Large intestine (tissue), 3 donors: Measurements from ENCODE around the gene APLN. TPM values are rescaled to one million over a fixed set of nuclear protein-coding genes. Genes with fewer than 3 reads are reported as not detected.

Experiments
- DNase-seq, 2 donors: peaks; one replicate each; pipeline versions ENCODE4 v3.0.0 to v3.0.0-alpha.2; 2013
- H3K27ac ChIP-seq: one replicate; pipeline ENCODE4 v1.5.1; 2013; ENCODE audit warnings: low read length
- H3K27me3 ChIP-seq: 2 replicates; pipeline ENCODE4 v1.6.1; 2013; ENCODE audit warnings: low read length; ENCODE audit not compliant: control insufficient read depth, insufficient read depth
- H3K36me3 ChIP-seq: 2 replicates; pipeline ENCODE4 v1.6.1; 2013; ENCODE audit warnings: low read length; ENCODE audit not compliant: control insufficient read depth, insufficient read depth
- H3K4me1 ChIP-seq: one replicate; pipeline ENCODE4 v1.6.1; 2013; ENCODE audit warnings: low read length; ENCODE audit not compliant: control insufficient read depth, insufficient read depth
- H3K4me3 ChIP-seq: one replicate; pipeline ENCODE4 v1.5.1; 2013; ENCODE audit warnings: low read length
- H3K9me3 ChIP-seq: one replicate; pipeline ENCODE4 v1.6.1; 2013; ENCODE audit warnings: mild to moderate bottlenecking, low read depth, low read length, moderate library complexity; ENCODE audit not compliant: control insufficient read depth
- WGBS: methylation state at CpG from one replicate; pipeline ENCODE4 v1.1.5; 2013; ENCODE audit warnings: low lambda C conversion rate; ENCODE audit not compliant: insufficient coverage; 5-methylcytosine and 5-hydroxymethylcytosine counted together
- polyA plus RNA-seq: library from polyadenylated mRNA; unstranded; fragments of 120-200 nt; gene quantifications from one replicate; pipeline ENCODE4 v1.2.1, GENCODE V29; 2013

The APLN gene
- polyA plus RNA-seq, 1 donor: 2.5 TPM

DNA sequence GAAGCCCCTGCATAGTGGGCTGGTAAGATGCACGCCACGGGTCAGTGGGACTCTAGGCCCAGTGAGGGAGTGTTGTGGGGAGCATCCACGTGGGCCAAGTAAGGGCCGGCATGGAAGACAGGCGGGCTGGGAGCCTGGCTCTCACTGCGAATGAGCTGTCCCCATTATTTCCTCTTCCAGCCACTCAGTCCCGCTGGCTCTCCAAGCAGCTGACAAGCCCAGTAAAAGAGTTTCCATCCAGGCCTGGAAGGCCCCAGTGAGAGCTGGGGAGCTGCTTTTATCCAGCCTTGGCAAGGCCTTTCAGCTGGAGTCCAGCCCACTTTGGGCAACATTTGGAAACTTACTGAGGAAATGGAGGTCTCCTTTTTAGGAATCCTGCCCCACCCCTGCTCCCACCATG lies 24.9 kb downstream of the APLN start:
- Histone ChIP-seq H3K36me3 (no peaks in the 10 kb centered on the region), H3K4me1 (no peaks in the 10 kb centered on the region), H3K27me3 (no peaks in the 10 kb centered on the region), H3K9me3 (no peaks in the 10 kb centered on the region), H3K27ac (no peak overlapping the region), H3K4me3 (no peak overlapping the region)
- no CpG with 5 or more reads among the region's 7 CpGs for WGBS
- no peak for DNase-seq

- Histone ChIP-seq H3K4me3 (no peak overlapping the region), H3K9me3 (no peaks in the 10 kb centered on the region), H3K27me3 (no peaks in the 10 kb centered on the region), H3K27ac (no peak overlapping the region), H3K36me3 (no peaks in the 10 kb centered on the region), H3K4me1 (no peaks in the 10 kb centered on the region)
- no CpG with 5 or more reads among the region's 3 CpGs for WGBS
- DNase-seq: no peak
These were observed 28.7 kb downstream of the APLN start for GRCh38 chrX:129626026-129626425.

- no peaks in the 10 kb centered on the region for H3K36me3 ChIP-seq
These were observed 31.9 kb downstream of the APLN start for GRCh38 chrX:129622757-129623301.

GRCh38 chrX:129618997-129619396 lies 35.8 kb downstream of the APLN start:
- DNase-seq: no peak
- H3K27ac ChIP-seq: no peak overlapping the region
- no peaks in the 10 kb centered on the region for H3K27me3 ChIP-seq
- peaks cover 2% of the 10 kb centered on the region for H3K4me1 ChIP-seq
- H3K4me3 ChIP-seq: no peak overlapping the region
- no peaks in the 10 kb centered on the region for H3K9me3 ChIP-seq
- WGBS: no CpG with 5 or more reads among the region's 4 CpGs
- no peaks in the 10 kb centered on the region for H3K36me3 ChIP-seq

More at GRCh38 chrX:129622757-129623301, 31.9 kb downstream of the APLN start:
- H3K9me3 ChIP-seq: no peaks in the 10 kb centered on the region
- WGBS: no CpG with 5 or more reads among the region's 10 CpGs
- H3K27ac ChIP-seq: no peak overlapping the region
- H3K4me3 ChIP-seq: no peak overlapping the region
- no peak for DNase-seq
- H3K4me1 ChIP-seq: no peaks in the 10 kb centered on the region
- H3K27me3 ChIP-seq: no peaks in the 10 kb centered on the region

DNA sequence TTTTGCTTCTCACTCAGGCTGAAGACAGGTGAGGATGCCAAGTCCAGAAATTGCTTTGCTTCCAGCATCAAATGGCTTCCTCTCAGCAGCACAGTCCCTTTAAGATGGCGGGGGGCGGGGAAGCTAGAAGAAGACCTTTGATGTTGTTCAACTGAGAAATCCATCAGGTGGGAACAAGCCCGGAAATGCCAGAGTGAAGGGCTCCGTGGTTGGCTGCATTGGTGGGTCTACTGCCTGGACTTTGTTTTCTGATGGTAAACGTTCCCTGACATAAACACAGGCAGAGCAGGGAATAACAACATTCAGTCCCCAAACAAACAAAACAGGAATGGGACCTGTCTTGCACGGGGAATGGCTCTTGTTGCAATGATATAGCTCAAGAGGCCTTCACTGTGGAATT lies 37.3 kb downstream of the APLN start:
- no peak for DNase-seq
- Histone ChIP-seq H3K4me1 (peaks cover 2% of the 10 kb centered on the region), H3K27me3 (no peaks in the 10 kb centered on the region), H3K27ac (no peak overlapping the region), H3K36me3 (no peaks in the 10 kb centered on the region), H3K4me3 (no peak overlapping the region), H3K9me3 (no peaks in the 10 kb centered on the region)
- no CpG with 5 or more reads among the region's 6 CpGs for WGBS

DNA sequence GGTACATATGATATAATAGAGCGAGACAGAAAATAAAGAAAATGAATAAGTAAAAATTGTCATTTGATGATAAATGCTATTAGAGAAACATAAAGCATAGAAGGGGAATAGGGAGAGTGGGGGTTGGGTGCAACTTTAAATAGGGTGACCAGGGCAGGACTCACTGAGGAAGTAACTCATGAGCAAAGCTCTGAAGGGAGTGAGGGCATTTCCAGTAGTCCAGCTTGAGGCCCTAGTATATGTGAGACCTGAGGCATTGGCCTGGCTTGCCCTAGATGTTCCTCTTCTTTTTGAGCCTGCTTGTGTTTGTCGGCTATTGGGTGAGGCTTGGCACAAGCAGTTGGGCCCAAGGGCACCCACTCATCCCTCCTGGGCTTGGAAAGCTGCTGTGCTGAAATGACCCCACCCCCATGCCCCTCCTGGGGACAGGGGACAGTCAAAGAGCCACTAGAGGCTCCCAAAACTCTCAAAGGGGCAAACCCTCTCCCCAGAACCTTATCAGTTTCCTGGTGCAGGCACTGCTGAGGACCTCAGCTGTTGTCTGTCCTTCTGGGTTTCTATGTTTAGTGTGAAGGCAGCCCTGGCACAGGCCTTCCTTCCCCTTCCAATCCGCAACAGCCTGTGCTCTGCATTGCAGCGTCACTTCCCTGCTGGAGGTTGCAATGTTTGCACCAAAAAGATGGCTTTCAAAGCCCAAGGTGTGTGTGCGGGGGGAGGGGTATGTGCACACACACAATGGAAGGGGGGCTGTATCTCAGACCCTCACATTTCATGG lies 40.1 kb downstream of the APLN start:
- no peak overlapping the region for H3K4me3 ChIP-seq
- no CpG with 5 or more reads among the region's 5 CpGs for WGBS
- H3K27ac ChIP-seq: no peak overlapping the region
- H3K36me3 ChIP-seq: no peaks in the 10 kb centered on the region
- no peaks in the 10 kb centered on the region for H3K9me3 ChIP-seq
- H3K4me1 ChIP-seq: peaks cover 2% of the 10 kb centered on the region
- DNase-seq: no peak
- H3K27me3 ChIP-seq: no peaks in the 10 kb centered on the region

- Histone ChIP-seq H3K27me3 (no peaks in the 10 kb centered on the region), H3K4me1 (peaks cover 4% of the 10 kb centered on the region), H3K36me3 (no peaks in the 10 kb centered on the region), H3K27ac (no peak overlapping the region), H3K9me3 (no peaks in the 10 kb centered on the region), H3K4me3 (no peak overlapping the region)
- DNase-seq: no peak
These were observed 41.2 kb downstream of the APLN start for GRCh38 chrX:129613596-129613995.

- Histone ChIP-seq H3K9me3 (no peaks in the 10 kb centered on the region), H3K36me3 (no peaks in the 10 kb centered on the region), H3K27ac (no peak overlapping the region), H3K4me1 (peaks cover 7% of the 10 kb centered on the region), H3K27me3 (no peaks in the 10 kb centered on the region), H3K4me3 (no peak overlapping the region)
- WGBS: no CpG with 5 or more reads among the region's 2 CpGs
- no peak for DNase-seq
These were observed 42.4 kb downstream of the APLN start for GRCh38 chrX:129612396-129612795.

DNA sequence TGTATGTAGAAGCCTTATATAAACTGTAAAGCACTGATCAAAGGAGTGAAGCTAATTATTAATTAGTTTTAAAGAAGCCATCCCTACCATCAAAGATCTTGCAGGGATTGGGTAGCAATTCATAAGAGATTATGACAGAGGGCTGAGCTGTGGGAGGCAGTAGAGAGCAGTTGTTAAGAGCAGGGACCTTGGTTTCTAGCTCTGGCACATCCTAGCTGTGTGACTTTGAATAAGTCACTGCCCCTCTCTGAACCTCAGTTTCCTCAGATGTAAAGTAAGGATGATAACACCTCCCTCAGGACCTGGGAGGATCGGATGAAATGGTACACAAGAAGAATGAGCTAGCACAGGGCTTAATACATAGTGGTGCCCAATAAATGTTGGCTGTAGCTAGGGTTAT lies 45.4 kb downstream of the APLN start:
- H3K36me3 ChIP-seq: no peaks in the 10 kb centered on the region
- H3K27ac ChIP-seq: no peak overlapping the region
- H3K4me1 ChIP-seq: peaks cover 12% of the 10 kb centered on the region
- WGBS: no CpG with 5 or more reads among the region's 1 CpG
- no peaks in the 10 kb centered on the region for H3K27me3 ChIP-seq
- DNase-seq: no peak
- H3K4me3 ChIP-seq: no peak overlapping the region
- no peaks in the 10 kb centered on the region for H3K9me3 ChIP-seq

GRCh38 chrX:129608496-129608895 lies 46.3 kb downstream of the APLN start:
- no peak overlapping the region for H3K4me3 ChIP-seq
- no peaks in the 10 kb centered on the region for H3K27me3 ChIP-seq
- H3K9me3 ChIP-seq: no peaks in the 10 kb centered on the region
- WGBS: no CpG with 5 or more reads among the region's 3 CpGs
- peaks cover 14% of the 10 kb centered on the region for H3K4me1 ChIP-seq
- peak in 1 of 2 donors; percentile 61 for DNase-seq
- H3K36me3 ChIP-seq: no peaks in the 10 kb centered on the region
- no peak overlapping the region for H3K27ac ChIP-seq

- Histone ChIP-seq H3K9me3 (no peaks in the 10 kb centered on the region), H3K27me3 (no peaks in the 10 kb centered on the region), H3K4me1 (peaks cover 14% of the 10 kb centered on the region), H3K4me3 (no peak overlapping the region), H3K27ac (no peak overlapping the region), H3K36me3 (no peaks in the 10 kb centered on the region)
- no CpG with 5 or more reads among the region's 5 CpGs for WGBS
- DNase-seq: peak; percentile 33 to 43
These were observed 47.8 kb downstream of the APLN start for GRCh38 chrX:129606918-129607317.
